HG02623 (cell line): ENCODE measurements around the gene HEATR5A.
"Not testable (repeated sequence)": the region's sequence is repeated elsewhere in the genome, so short reads cannot be mapped to it uniquely, and the experiment has no call there.

ENCODE experiments used
- ATAC-seq: cut with Tn5 transposase; IDR thresholded peaks from one replicate; pipeline ENCODE4 v1.9.1; 2021; ENCODE audit warnings: moderate library complexity; ENCODE audit not compliant: unreplicated experiment

The HEATR5A gene

DNA sequence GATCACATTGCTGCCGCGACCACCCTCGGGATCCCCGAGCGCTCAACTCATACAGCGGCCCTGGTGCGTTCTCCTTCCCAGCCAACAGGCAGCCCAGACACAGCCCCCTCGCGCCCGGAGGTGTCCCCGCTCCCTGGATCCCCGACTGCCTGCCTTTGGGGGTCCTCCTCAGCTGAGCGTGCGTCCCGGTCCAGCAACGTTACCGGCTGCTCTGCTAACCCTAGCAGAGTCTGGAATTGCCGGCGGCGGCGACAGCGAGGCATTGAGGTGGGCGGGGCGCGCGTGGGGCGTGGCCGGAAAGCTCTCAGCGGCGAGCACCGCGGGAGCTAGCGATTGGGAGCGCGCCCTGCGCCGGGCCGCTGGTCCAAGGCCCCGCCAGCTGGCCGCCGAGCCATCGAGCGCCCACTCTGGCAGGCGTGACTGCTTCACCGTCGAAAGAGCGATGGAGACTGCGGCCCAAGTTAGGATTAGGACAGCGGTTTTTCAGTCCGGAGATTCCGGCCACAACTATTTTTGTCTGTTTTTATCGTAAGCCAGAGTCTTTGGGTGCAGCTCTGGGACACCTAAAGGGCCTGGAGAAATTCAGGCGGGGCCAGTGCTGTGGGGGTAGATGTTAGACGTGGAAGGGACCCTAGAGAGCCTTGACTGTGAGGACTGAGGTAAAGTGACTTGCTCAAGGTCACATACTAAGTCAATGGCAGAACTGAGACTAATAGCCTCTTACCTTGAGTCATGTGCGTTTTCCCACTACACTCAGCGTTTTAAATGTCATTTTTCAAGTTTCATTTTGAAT, at the start of gene HEATR5A:
TSS of gene HEATR5A (minus strand) at position 232 of the 793 bp plus-strand sequence. CDS start 17,575 bp downstream, outside the sequence.
- ATAC-seq: peak; percentile 95

DNA sequence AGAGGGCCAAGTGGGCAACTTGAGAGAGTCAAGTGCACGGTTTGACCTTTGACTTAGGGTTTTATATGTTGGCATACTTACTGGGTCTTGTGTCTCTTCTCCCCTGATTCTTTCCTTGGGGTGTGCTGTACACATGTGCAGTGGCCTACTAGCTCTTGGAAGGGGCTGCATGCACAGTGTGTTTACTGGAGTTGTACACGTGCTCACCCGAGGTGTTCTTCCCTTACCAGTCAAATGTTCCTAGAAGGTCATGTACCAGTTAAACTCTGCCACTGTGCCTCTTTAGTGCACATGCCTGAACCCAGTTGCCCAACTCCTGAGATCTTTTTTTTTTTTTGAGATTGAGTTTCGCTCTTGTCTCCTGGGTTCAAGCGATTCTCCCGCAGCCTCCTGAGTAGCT, 46.2 kb upstream of the HEATR5A start:
- no peak for ATAC-seq

DNA sequence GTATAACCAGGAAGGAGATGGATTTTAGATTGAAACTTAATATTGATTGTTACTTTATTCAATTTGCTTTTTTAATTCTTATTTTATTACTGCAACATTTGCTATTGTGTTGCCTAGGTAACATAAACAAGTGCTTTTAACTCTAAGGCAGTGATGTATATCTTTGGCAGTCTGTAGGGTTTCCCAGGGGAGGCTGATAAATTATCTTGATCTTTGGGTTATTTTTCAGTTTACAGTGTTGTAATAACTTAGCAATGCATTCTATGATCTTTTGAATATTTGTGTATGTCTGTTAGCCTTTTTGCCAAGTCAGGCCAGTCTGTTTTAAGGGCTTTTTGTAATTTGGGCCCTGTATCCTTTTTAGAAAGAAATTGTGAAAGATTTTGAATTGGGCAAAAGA, 44.8 kb upstream of the HEATR5A start:
- ATAC-seq: no peak

DNA sequence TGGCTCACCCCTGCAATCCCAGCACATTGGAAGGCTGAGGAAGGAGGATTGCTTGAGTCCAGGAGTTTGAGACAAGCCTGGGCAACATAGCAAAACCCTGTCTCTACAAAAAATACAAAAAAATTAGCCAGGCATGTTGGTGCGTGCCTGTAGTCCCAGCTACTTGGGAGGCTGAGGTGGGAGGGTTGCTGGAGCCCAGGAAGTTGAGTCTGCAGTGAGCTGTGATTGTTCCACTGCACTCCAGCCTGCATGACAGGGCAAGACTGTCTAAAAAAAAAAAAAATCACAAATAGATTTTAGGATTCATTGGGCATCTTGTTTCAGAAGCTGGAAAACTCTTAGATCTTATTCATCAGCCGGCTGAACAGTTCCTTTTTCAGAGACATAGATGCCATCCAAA, 42.1 kb upstream of the HEATR5A start:
- ATAC-seq: not testable (repeated sequence)

DNA sequence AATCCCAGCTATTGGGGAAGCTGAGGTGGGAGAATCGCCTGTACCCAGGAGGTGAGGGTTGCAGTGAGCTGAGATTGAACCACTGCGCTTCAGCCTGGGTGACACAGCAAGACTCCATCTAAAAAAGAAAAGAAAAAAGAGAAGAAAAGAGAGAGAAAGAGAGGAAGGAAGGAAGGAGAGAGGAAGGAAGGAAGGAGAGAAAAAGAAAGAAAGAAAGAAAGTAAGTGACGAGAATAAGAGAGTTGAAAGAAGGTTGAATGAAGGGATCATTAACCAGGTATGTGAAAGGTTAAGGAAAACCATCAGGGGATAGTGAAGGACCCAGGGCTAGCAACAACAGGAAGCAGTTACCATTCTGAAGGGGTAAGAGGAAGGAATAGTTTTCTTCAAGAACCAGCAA, 41.2 kb upstream of the HEATR5A start:
- no peak for ATAC-seq

DNA sequence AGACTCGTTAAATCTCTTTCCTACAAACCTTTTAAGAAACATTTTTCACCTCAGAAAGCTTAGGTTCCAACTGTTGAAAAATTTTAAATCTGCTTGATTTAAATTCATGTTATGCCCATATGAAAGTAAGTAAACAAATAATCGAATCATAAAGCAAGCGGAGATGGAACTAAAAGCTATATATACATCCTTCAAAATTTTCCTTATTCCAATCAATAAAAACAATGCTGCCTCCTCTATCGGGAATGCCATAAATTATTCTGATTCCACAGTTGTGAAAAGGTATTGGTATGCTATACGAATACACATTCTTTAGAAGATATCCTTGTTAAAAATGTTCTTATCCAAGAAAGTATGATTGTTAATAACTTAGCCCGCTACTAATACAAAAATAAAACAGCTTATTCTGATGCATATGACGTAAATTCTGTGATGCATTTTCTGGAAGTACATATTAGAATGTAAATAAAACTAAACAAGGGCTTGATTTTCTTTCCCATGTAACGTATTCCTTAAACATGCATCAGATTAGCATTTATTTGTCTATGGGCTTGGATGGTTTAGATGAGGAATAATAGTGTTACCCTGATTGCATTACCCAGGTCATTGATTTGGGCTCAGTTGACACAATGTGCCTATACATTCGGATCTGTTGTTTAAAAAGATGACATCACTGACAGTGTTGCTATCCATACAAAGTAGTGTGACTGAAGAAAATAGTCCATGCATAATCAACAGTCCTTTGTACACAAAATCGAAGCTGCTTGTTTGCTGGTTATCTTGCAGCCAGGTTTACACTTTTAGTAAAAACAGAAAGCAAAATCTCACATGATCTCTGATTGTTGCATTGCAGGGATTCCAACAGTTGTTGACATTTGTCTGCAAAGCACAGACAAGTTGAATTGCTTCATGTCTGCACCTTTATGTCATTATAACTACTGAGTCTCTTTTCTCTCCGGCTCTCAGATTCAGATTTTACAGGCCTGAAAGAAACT, 37.6 kb upstream of the HEATR5A start:
- no peak for ATAC-seq

DNA sequence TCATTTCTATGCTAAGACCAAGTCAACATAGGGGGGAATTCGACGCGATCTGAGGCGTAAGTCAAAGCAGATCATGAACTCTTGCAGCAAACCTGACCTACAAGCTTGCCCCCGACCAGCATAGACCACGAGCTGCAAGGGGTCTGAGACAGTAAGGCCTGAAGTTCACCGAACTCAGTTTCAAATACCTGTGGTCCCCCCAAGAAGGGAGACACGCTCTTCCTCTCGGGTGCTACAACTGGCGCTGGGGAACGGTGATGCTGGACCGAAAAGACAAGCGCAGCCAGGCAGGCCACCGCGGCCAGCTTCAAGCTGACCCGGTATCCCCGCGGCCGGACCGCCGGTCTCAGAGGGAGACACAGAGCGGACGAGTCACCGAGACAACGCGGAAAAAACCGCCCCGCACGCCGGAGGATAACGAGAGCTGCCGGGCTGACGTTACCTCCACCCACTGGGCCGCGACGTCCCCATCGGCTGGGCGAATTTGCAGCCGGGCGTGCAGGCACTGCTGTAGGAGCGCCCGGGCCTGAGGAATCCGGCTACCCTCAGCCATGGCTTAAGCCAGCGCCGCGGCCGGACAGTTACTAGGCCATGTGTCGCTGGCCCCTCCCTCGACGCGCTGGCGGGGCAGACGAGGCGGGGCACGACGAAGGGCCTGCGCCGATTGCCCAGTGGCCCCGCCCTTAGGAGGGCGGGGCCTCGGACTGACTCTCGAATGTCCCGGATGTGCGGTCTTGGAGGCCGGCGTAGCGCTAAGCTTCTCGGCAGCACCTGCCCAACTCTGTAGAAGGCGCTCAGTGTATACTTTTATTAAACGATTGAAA, 36.7 kb upstream of the HEATR5A start, which contains the start of gene DTD2:
TSS of gene DTD2 (minus strand) at position 666 of the 824 bp plus-strand sequence. CDS start at position 553, 113 bp downstream.
- ATAC-seq: peak; percentile 98

DNA sequence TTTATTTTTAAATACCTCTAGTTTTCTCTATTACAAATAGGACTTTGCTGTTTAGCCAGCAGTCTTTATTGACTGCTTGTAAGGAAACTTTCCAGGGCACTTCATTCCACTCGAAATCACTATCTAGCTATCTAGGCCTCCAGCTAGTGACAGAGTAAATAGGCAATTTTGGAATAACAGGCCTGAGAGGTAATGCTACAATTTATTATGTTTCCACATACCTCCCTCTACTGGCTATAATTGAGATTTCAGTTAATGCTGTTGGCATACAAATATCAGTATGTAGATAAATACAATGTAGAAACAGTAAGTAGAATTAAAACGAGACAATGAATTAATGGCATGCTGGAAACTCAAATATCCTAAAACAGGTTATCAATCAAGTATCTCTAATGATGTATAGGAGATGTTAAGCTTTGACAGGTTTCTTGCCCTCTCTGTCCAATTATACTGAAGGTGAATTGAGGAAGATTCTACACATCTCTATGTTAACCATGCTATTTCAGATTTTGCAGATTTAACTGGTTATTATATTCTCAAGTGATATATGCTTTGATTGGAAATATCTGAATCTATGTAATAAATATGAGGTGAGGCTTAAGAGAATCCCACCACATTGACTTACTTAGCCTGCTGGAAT, 29.7 kb upstream of the HEATR5A start:
- ATAC-seq: no peak

DNA sequence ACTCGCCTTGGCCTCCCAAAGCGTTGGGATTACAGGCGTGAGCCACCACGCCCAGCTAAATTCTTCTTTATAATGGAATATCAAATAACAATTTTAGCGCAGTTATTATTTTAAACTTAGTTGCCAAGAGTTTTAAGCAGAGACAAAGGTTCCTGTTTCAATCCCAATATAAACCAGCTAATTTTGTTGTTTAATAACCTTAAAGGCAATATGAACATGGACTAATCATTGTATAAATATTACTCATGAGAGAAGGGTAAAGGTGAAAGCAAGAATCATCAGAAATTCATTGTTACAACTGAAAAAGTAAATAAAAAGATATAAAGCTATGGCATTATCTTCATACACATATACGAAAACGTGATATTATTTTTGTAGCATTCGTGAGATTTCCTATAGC, 28.8 kb upstream of the HEATR5A start:
- no peak for ATAC-seq

DNA sequence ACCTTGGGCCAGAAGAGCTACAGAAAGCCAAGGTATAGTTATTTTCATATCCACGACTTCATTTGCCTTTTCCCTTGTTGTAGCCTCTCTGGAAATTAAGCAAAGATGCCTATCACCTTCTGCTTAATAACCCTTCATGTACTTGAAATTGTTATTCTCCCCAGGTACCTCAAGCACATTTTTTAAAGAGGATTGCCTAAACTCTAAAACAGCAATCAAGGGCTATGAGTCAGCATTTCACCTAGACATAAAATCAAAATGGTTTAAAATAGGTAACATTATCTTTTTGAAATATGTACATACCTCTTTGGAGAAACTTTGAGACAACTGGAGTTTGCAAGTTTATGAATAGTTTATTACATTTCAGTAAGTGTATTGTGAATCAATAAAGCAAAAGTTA, 25.4 kb upstream of the HEATR5A start:
- no peak for ATAC-seq

DNA sequence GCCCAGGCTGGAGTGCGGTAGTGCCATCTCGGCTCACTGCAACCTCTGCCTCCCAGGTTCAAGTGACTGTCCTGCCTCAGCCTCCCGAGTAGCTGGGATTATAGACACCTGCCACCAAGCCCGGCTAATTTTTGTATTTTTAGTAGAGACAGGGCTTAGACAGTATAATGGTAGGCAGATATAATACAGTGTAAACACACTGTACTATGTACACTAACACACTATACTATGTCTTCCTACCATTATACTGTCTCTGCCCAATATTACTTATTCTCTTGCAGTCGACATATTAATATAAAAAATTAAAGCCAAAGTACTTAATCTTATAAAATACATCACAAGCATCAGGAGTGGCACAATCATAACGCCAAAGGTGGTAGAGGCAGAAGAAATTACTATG, 21.9 kb upstream of the HEATR5A start:
- ATAC-seq: no peak

DNA sequence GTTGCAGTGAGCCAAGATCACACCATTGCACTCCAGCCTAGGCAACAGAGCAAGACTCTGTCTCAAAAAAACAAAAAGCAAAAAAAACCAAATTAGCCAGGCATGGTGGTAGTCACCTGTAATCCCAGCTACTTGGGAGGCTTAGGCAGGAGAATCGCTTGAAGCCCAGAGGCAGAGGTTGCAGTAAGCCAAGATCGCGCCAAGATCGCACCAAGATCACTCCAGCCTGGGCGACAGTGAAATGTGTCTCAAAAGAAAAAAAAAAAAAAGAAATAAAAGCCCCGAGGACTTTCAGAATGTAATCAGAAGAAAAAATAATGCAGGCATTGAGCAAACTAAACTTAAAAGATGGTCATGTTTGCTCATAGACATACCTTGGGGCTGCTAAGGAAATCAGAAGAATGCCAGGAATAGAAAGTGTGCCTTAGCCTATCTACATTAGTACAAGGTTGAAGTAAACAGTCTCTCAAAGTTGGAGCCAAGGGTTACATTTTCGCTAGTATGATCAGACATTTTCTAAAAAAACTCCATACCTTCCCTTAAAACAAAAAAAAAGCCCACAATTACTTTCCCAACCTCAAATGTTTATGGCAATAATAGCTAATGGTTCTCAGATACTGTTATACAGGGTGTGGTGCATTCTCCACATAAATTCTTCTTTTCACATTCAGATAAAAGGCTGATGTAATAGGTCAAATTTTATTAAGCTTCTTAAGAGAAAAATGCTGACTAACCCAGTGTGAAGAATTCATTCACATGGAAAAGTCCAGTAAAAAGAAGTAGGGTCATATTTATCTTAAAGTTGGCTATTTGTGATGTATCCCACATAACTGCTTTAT, 21.1 kb upstream of the HEATR5A start:
- ATAC-seq: no peak

DNA sequence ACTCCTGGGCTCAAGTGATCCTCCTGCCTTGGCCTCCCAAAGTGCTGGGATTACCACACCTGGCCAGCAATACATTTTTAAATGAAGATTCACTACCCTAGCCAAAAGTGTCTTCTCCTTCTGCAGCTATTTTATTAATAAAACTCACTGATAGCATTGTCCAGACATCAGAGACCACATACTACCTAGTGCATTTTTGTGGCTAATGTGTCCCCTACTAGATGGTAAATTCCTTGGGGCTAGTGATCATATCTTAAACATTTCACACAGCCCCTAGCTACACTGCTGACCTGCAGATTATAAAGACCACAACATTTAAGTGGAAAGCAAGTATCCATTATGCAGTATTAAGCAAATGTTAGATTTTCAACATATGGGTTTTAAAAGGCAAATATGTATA, 19.9 kb upstream of the HEATR5A start:
- no peak for ATAC-seq

DNA sequence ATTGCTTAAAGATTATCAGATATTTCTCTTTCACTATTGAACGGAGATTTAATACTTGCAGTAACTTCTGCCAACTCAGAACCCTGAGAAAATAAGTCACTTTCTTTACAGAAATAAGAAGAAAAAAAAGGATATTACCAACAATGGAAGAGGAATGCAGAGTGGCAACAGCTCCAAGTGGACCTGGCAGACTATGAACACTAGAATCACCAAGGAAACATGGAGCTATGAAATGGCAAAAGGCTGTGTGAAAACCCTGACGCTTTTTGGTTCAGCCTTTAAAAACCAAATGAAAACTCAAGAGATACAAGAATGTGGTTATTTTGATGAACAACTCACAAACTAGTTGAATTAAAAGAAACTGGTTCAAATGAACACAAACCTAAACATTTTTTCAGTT, 19.2 kb upstream of the HEATR5A start:
- no peak for ATAC-seq

DNA sequence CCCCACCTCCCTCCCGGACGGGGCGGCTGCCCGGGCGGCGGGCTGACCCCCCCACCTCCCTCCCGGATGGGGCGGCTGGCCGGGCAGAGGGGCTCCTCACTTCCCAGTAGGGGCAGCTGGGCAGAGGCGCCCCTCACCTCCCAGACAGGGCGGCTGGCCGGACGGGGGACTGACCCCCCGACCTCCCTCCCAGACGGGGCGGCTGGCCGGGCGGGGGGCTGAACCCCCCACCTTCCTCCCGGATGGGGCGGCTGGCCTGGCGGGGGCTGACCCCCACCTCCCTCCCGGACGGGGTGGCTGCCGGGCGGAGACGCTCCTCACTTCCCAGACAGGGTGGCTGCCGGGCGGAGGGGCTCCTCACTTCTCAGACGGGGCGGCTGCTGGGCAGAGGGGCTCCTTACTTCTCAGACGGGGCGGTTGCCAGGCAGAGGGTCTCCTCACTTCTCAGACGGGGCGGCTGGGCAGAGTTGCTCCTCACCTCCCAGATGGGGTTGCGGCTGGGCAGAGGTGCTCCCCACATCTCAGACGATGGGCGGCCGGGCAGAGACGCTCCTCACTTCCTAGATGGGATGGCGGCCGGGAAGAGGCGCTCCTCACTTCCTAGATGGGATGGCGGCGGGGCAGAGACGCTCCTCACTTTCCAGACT, 16.8 kb upstream of the HEATR5A start:
- not testable (repeated sequence) for ATAC-seq

DNA sequence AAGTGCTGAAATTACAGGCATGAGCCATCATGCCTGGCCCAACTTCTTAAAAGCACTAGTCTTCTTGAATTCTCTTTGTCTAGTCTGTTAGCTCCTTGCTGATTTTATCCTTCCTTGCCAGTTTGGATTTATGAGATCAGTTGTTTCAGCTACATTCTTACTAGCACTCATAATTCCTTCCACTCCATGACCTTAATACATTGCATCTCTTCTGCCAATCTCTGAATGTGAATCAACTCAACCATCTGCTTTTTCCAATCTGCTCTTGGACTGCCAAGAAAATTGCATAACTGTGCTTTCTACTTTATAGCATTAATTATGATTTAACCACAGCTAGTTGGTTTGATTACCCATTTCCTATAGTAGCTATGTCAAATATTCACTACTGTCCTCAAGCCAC, 14.9 kb upstream of the HEATR5A start:
- no peak for ATAC-seq

DNA sequence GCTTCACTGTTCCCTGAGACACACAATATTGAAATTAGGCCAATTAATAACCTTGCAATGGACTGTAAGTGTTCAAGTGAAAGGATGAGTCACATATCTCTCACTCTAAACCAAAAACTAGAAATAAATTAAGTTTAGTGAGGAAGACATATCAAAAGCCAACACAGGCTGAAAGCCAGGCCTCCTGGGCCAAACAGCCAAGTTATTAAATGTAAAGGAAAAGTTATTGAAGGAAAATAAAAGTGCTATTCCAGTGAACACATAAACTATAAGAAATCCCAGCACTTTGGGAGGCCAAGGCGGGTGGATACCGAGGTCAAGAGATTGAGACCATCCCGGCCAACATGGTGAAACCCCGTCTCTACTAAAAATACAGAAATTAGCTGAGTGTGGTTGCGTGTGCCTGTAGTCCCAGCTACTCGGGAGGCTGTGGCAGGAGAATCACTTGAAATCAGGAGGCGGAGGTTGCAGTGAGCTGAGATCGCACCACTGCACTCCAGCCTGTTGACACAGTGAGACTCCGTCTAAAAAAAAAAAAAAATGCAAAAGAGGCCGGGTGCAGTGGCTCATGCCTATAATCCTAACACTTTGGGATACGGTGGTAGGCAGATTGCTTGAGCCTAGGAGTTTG, 10.4 kb upstream of the HEATR5A start:
- ATAC-seq: no peak

DNA sequence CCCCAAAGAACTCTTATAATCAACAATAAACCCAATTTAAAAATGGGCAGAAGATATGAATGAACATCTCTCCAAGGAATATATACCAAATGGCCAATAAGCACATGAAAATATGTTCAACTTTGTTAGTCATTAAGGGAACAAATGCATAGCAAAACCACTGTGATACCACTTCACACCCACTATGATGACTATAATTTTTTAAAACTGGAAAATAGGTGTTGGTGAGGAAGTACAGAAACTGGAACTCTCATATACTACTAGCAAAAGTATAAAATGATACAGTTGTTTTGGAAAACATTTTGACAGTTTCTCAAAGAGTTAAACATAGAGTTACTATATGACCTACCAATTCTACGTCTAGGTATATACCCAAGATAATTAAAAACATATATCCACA, 9.4 kb upstream of the HEATR5A start:
- ATAC-seq: no peak

DNA sequence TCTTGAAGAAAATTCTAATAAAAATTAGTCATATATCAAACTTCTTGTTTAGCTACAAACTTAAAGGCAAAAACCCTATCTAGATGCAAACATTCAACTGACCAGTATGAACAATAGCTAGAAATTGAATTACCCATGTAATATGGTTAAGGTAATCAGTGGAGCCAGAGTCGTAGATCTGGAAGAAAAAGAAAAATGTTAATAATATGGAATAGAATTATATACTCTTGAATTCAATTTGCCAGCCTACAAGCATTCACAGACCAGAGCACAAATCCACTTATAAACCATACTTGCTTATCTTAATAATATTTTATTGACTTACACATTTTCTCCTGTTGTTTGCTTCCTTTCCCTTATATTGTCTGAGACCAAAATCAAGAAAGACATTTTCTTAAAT, 7.7 kb upstream of the HEATR5A start:
- no peak for ATAC-seq
